ENCODE results near the gene EMX1.

The EMX1 gene

DNA sequence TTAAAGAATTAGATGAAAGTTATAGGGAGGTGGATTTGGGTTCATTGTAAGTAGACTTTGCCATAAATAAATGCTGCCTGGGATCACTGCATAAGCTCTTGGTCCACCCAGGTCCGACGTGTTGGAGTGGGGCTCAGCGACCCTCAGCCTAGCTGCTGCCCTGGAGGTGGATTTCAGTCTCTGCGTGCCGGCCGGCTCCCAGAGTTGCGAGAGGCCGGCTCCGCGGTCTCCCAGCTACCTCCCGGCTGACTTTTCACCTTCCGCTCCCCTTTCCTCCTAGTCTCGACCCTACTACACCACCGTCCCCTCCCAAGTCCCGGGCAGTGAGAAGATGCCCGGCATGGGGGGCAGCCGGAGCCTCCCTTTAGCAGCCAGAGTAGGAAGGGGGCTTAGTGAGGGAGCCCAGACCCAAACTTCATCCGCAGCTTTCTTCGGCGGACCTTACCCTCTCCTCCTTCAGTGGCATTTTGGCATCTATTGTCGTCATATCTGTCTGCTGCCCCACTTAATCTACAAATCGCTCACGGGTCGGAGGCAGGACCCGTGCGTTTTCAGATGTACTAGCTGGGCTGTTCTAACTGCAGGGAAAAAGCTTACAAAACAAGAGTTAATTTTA, 8.1 kb downstream of the EMX1 start:
- DNase-seq (ENCODE audit: low spot score), result no peak

DNA sequence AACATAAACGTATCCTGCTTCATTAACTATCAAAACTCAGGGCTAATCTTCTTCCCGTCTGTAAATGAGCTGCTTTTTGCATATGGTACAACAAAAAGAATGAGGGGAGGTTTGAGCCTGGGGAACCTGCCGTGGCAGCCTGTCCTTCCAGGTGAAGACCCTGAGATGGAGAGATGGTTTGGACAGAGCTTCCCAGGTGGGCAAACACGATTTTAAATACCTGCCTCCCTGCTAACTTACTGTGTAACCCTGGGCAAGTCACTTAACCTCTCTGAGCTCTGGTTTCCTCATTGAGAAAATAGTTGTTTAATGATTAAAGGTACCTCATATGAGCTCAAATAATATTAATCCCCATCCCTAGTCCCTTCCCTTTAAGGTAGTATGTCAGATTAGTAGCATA, 9.0 kb downstream of the EMX1 start:
- DNase-seq (ENCODE audit: low spot score), result no peak

DNA sequence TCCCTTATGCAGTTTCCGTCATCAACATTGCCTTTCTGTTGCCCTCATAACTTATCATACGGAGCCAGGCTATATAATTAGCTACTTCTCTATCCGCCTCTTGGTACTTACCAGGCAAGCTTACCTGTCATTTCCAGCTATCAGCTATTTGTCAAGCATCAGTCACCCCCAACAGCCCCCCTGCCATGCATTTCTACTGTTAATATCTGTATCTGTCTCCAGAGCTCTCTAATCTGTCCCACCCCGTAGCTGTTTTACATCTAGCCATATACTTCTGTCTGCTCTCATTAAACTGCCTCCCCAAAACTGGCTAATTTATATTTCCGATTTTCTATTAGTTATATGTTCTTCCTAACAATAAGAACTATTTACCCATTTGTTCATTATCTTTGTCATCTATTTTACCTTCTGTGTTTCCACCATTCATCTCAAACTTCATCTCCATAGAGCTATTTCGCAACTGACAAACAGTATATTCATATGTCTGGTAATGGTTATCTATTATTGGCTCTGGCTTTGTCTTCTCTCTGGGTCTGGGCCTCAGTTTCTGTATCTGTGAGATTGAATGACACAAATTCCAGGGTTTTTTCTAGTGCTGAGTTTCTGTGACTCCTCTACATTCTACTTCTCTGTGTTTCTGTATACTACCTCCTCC, 9.6 kb downstream of the EMX1 start:
- no peak for DNase-seq (ENCODE audit: low spot score)

DNA sequence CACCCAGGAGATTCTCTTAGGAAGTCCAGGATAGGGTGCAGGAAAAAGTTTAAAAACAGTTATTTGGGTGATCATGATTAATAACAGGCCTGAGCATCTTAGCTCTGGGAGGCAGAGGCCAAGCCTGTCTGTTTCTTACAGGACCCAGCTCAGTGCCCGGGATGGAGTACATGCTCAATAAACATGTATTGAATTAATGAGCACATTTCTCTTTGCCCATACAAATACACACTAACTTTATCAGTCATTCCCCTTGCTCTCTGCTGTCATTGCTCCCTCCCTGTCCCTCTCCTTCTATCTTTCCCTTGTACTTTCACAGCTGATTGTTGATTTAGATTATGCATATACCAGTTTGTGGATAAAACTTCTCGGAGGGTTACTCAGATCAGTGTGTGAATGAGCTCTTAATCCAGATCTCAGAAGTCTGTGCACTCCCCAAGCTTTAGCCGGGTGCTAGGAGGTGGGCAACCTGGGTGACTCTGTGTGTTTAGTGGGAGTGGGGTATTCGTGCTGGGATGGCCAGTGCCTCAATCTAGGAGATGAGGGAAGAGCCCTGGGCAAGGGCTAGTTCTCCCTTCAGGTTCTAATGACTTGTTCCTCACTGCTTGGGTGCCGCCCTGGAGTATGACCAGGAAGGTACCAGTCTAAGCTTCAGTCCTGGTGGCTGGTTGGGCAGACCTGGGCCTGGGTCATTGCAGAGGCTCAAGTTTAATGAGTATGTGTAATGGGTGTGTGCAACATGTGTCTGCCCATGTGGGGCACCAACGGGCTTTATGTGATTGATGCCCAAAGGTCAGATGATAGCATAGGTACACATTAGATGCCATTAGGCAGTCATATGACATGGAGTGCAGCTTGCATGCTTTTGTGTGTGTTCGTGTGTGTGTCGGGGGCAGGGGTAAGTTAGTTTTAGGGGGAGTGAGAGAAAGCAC, 10.6 kb downstream of the EMX1 start:
- DNase-seq (ENCODE audit: low spot score), result no peak

DNA sequence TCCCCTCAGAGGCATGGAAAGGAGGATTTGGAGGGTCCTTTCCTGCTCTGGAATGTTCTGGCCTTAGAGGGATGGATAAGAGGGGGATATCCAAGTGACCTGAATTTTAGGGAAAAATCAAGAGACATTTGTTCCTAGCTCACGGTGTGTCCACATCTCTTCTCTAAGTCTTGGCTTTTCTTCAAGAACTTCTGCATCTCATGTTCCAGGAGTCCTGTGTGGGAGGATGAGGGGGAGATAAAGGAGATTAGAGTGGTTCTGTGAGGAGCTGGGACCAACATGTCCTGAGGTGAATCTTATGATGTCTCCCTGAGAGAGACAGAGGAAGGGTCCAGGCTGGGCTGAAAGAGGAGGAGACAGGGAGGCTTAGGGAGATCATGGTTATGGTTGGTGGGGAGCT, 11.7 kb downstream of the EMX1 start:
- no peak for DNase-seq (ENCODE audit: low spot score)

DNA sequence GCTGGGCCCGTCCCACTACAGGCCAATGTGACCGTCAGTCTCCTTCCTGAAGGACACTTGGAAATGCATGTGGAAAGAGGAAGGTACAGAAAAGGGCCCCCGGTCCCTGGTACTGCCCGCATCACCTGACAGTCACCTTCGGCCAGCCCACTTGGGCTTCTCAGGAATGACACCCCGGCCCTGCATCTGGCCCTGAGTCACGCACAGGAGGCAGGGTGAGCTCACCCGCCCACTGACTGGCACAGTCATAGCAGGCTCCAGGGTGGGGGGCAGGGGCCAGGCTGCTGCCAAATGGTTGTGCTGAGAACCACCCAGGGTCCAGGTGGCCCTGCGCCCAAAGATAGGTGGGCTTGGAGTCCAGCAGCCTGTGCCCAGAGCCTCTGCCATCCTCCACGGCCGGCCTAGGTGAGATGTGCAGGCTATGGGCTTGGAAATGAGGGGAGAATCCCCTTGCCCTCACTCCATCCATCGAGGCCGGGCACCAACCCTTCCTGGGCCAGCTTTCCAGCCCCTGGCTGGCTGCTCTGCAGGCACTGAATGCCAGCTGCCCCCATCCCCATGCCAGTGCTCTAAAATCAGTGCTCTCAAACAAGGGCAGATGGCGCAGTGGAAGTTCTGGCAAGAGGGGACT, 14.1 kb downstream of the EMX1 start:
- DNase-seq (ENCODE audit: low spot score), result peak; percentile 55

DNA sequence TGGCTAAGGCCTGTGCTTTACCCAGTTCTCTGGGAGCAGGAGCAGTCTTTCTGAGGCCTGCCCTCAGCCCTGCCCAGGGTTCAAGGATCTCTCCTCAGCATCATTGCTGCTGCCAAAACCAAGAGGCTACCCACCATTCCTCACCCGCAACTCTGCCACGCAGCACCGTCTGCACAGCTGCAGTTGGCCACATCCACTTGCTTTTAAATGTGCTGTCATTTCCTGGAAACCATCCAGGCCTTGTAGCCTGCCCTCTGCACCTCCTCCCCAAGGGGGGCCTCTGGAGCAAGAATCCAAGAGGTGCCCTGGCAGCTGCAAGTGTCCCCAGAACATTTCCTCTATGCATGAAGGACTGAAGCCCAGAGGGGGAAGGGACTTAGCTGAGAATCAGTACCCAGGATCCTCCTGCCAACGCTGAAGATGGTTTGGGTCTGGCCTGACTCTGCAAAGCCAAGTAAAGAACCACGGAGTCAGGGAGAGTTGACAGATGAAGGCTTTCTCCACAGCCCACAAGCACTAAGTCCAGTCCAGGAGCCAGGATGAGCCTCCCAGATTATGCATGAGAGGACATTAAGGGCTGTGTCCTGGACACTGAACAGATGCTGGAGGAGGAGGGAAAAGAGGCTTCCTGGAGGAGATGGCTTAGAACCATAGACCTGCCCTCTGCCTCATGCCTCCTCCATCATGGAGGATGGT, 14.9 kb downstream of the EMX1 start:
- no peak for DNase-seq (ENCODE audit: low spot score)

DNA sequence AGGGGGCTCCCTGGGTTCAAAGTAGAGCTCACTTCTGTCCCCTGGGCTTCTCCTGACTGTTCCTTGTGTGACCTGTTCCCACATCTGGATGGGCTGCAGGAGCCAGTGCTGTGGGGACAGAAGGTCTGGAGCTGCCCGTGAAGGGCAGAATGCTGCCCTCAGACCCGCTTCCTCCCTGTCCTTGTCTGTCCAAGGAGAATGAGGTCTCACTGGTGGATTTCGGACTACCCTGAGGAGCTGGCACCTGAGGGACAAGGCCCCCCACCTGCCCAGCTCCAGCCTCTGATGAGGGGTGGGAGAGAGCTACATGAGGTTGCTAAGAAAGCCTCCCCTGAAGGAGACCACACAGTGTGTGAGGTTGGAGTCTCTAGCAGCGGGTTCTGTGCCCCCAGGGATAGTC, 15.5 kb downstream of the EMX1 start:
- DNase-seq (ENCODE audit: low spot score), result no peak

DNA sequence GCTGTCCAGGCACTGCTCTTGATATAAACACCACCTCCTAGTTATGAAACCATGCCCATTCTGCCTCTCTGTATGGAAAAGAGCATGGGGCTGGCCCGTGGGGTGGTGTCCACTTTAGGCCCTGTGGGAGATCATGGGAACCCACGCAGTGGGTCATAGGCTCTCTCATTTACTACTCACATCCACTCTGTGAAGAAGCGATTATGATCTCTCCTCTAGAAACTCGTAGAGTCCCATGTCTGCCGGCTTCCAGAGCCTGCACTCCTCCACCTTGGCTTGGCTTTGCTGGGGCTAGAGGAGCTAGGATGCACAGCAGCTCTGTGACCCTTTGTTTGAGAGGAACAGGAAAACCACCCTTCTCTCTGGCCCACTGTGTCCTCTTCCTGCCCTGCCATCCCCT, 15.9 kb downstream of the EMX1 start:
- no peak for DNase-seq (ENCODE audit: low spot score)

DNA sequence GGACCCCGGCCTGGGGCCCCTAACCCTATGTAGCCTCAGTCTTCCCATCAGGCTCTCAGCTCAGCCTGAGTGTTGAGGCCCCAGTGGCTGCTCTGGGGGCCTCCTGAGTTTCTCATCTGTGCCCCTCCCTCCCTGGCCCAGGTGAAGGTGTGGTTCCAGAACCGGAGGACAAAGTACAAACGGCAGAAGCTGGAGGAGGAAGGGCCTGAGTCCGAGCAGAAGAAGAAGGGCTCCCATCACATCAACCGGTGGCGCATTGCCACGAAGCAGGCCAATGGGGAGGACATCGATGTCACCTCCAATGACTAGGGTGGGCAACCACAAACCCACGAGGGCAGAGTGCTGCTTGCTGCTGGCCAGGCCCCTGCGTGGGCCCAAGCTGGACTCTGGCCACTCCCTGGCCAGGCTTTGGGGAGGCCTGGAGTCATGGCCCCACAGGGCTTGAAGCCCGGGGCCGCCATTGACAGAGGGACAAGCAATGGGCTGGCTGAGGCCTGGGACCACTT, 16.4 kb downstream of the EMX1 start:
- DNase-seq (ENCODE audit: low spot score), result no peak

DNA sequence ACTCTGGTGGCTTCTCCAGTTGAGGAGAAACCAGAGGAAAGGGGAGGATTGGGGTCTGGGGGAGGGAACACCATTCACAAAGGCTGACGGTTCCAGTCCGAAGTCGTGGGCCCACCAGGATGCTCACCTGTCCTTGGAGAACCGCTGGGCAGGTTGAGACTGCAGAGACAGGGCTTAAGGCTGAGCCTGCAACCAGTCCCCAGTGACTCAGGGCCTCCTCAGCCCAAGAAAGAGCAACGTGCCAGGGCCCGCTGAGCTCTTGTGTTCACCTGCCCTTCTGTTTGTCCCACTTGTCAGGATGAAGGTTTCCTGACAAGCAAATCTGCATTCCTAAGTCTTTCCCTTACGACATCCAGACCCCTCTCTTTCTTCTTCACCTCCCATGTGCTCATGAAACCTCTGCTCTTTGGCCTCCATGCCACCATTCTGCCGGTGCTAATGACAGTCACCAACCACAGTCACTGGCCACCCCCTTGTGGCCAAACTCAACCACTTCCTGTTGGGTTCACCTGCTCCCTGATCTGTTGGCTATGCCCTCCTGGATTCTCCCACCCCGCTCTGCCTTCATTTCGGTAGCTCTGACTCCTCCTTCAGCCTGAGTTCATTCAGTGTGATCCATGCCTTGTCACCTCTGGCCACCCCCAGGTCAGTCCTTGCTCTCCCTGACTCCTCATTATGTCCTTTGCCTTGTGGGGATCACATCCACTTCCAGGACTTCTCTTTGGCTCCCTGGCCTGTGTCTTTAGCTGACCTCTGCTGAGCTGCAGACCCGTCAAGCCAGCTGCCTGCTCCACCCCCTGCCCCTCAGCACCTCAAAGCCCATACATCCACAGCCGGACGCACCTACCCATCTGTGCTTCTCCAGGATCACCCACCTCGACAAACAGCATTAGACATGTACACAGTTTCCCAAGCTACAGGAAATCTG, 17.6 kb downstream of the EMX1 start:
- no peak for DNase-seq (ENCODE audit: low spot score)

DNA sequence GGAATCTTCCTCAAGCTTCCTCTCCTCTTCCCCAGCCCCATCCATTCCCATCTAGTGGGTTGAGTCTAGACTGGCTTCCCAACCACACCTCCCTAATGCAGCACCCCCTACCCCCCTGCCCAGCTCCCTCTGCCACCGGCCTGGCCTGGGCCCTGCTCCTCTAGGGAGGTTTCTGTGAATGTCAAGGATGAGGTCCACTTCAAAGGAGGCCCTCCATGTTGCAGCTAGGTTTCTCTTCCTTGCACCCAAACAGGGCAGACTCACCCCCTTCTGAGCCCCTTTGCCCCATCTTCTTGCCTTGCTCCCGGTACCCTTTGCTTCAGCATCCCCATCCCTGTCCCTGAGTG, 18.3 kb downstream of the EMX1 start:
- DNase-seq (ENCODE audit: low spot score), result no peak

DNA sequence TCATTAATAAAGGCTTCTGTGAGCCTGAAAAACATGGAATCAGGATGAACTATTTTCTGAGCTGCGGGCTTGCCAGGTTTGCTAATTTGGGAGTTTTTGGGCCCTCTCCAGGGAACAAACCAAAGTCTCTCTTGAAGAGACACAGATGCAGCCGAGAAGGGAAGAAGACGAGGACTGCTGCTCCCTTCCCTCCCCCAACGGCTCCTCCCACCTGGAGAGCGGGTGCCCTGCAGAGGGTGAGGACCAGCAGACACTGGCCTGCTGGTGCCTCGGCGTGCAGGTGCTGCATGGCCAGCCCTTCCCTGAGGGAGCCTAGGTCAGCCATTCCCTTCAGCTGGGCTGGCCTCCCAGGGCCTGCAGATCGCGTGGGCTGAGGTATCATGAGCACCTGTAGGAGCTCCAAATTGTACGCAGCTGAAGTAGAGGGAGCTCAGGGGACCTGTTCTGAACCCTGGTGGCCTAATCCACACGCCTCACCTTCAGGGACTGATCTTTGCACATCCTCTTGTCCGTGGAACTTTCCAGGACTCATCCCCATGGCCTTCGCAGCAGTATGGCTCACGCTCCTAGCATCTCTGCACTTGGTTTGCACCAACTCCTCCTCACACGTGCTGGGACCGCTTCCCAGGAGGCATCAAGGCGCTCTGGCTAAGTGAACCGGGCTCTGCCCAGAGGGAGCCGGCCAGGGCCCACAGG, 19.5 kb downstream of the EMX1 start:
- DNase-seq (ENCODE audit: low spot score), result no peak

DNA sequence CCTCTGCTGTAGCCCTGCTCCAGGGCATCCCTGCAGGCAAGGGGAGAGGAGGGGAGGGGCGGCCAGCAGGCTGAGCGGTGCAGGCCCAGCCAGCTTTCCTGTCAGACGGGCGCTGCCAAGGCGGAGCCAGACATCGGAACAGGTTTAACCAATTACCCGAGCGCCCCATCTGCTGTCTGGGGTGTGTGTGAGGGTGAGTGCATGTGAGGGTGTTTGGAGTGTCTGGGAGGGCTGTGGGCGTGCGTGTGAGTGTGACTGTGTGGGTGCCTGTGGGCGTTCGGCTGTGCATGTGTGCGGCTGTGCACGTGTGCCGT, 20.0 kb downstream of the EMX1 start:
- DNase-seq (ENCODE audit: low spot score), result no peak

DNA sequence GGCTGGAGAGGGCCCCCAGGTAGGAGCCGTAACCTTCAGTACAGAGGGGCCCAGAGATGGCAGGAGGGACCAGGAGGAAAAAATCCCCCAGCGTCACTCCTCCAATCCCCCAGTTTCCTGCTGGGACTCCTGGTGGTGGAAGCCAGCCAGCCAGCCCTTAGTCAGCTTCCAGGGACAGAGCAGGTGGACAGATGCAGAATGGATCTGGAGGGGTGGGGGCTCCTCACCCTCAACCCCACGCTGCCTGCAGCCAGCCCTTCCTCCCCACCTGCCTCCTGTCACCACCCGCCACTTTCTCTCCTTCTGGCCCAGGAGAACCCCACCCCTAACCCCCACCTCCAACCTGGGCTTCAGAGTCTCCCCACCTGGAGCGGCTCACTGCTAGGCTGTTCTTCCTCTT, 21.1 kb downstream of the EMX1 start:
- no peak for DNase-seq (ENCODE audit: low spot score)

DNA sequence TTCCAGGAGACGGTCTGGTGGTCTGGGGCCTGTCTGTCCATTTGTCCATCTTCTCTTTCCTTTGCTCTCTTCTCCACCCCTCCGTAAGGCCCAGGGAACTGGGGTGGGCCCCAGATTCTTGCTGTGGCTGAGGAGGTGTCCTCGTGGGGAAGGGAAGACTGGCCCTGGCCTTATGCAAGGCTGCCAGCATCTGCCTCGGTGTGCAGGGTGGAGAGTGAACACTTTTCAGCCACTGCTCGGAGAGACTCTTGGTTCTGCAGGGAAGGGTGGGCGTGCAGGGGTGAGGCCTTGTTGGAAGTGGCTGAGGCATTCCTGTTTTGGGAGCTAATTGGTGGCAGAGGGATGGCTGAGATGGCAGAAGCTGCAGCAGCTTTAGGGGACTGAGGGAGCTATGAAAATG, 23.0 kb downstream of the EMX1 start:
- peak; percentile 55 for DNase-seq (ENCODE audit: low spot score)

DNA sequence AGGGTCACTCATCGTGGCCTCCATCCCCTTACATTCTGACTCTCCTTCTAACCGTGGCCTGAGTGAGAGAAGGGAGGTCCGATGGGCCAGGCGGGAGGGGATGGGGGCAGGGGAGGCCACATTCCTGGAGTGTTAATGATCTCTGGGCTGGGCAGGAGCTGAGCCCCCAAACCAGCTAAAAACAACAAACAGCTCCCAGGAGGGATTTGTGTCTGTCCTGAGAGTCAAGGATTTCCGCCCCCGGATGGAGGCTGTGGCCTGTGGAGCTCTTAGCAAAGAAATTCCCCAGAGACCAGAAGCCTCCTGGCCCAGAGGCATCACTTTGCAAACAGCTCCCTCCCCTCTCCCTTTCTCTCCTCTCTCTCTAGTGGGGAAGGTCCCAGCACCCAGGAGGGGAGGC, 23.5 kb downstream of the EMX1 start:
- DNase-seq (ENCODE audit: low spot score), result peak; percentile 96

DNA sequence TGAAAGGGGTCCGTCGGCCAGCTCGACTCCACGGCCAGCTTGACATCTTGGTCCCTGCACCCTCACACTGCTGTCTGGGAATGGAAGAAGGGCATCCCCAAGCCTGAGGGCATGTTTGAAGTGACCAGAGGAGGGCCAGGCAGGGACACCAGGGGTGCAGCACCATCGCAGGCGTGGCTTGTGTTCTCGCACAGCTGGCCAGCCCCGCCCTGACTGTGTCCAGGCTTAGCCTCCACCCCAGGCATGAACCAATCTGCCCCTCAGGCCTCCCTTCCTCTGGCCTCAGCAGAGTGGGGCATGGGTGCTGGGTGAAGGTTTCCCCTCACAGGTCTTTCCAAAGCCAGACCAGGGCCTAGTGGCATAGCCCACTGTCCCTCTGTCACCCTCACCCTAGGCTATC, 25.0 kb downstream of the EMX1 start:
- DNase-seq (ENCODE audit: low spot score), result no peak

DNA sequence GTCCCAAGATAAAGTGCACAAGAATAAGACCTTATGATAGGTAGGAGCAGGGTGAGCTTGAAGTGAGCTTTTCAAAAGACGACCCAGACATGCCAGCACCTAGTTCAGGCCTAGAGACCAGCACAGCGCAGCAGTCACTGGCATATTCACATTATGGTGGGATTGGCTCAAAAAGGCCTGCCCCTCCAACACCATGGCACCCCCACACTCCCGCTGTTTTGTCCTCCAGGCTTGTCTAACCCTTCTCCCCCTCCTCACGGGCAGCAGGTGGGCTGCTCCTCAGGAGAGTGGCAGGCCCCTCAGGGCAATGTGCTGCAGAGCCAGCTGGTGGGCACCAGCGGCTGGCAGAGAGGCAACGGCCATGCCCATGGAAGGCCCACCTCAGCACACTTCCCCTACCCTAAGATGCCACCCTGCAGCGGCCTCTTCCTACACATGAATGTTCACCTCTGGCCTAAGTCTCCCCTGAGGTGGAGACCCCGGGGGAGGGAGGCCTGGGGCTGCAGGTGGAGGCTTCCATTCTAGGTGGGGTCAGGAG, 25.6 kb downstream of the EMX1 start:
- DNase-seq (ENCODE audit: low spot score), result no peak

Measured in hepatic stellate cell (primary cell).